ENCODE data around the gene NBEAL2.

NBEAL2 gene

GRCh38 chr3:46938118-46938517 is 41.3 kb upstream of the NBEAL2 start:
- no peak overlapping the region for H3K4me3 ChIP-seq (ENCODE audit: low read depth, low read length)
- no peak for TF ChIP-seq CTCF (IDR thresholded peaks at IDR 0.05; ENCODE audit: borderline replicate concordance, insufficient read depth, low read depth, low read length)

- no peak for TF ChIP-seq CTCF (IDR thresholded peaks at IDR 0.05; ENCODE audit: borderline replicate concordance, insufficient read depth, low read depth, low read length)
- H3K4me3 ChIP-seq (ENCODE audit: low read depth, low read length), result no peak overlapping the region
Measured at GRCh38 chr3:46939578-46940445, 39.7 kb upstream of the NBEAL2 start.

GRCh38 chr3:46942076-46942475 is 37.4 kb upstream of the NBEAL2 start:
- no peak overlapping the region for H3K4me3 ChIP-seq (ENCODE audit: low read depth, low read length)
- no peak for TF ChIP-seq CTCF (IDR thresholded peaks at IDR 0.05; ENCODE audit: borderline replicate concordance, insufficient read depth, low read depth, low read length)

GRCh38 chr3:46942481-46943236 is 36.8 kb upstream of the NBEAL2 start:
- TF ChIP-seq CTCF (IDR thresholded peaks at IDR 0.05; ENCODE audit: borderline replicate concordance, insufficient read depth, low read depth, low read length), result no peak
- H3K4me3 ChIP-seq (ENCODE audit: low read depth, low read length), result no peak overlapping the region

GRCh38 chr3:46943237-46944187 is 36.0 kb upstream of the NBEAL2 start:
- no peak overlapping the region for H3K4me3 ChIP-seq (ENCODE audit: low read depth, low read length)
- no peak for TF ChIP-seq CTCF (IDR thresholded peaks at IDR 0.05; ENCODE audit: borderline replicate concordance, insufficient read depth, low read depth, low read length)

- TF ChIP-seq CTCF (IDR thresholded peaks at IDR 0.05; ENCODE audit: borderline replicate concordance, insufficient read depth, low read depth, low read length), result no peak
- H3K4me3 ChIP-seq (ENCODE audit: low read depth, low read length), result no peak overlapping the region
Measured at GRCh38 chr3:46944191-46944590, 35.3 kb upstream of the NBEAL2 start.

All from GM12875 (cell line).